ENCODE measurements around the gene PSD2. TPM values are rescaled to one million over a fixed set of nuclear protein-coding genes. Genes with fewer than 3 reads are reported as not detected.

The PSD2 gene
- total RNA-seq, 1 donor from 2014 or later: 0.62 TPM

- Mint-ChIP-seq H3K27ac (ENCODE audit: unreplicated experiment) (no peak overlapping the region), H3K4me1 (ENCODE audit: unreplicated experiment) (no peaks in the 10 kb centered on the region), H3K9me3 (ENCODE audit: unreplicated experiment) (no peaks in the 10 kb centered on the region), H3K4me3 (ENCODE audit: unreplicated experiment) (no peak overlapping the region), H3K27me3 (ENCODE audit: unreplicated experiment) (peaks cover 83% of the 10 kb centered on the region), H3K36me3 (ENCODE audit: unreplicated experiment) (no peaks in the 10 kb centered on the region)
- TF ChIP-seq CTCF (IDR thresholded peaks at IDR 0.05): no peak
- no peak for DNase-seq (ENCODE audit: extremely low spot score, unreplicated experiment)
Measured at GRCh38 chr5:139889410-139889809, 93.8 kb downstream of the PSD2 start.

GRCh38 chr5:139893873-139894272, 98.3 kb downstream of the PSD2 start:
- no peaks in the 10 kb centered on the region for H3K4me1 Mint-ChIP-seq (ENCODE audit: unreplicated experiment)
- no peak for DNase-seq (ENCODE audit: extremely low spot score, unreplicated experiment)
- no peaks in the 10 kb centered on the region for H3K9me3 Mint-ChIP-seq (ENCODE audit: unreplicated experiment)
- peaks cover 82% of the 10 kb centered on the region for H3K27me3 Mint-ChIP-seq (ENCODE audit: unreplicated experiment)
- TF ChIP-seq CTCF (IDR thresholded peaks at IDR 0.05): no peak
- no peak overlapping the region for H3K4me3 Mint-ChIP-seq (ENCODE audit: unreplicated experiment)
- H3K27ac Mint-ChIP-seq (ENCODE audit: unreplicated experiment): no peak overlapping the region
- no peaks in the 10 kb centered on the region for H3K36me3 Mint-ChIP-seq (ENCODE audit: unreplicated experiment)

Other genes starting within 250 kb of the PSD2 start
- 114 and 127 TPM in 2 replicates for gene UBE2D2, start 234.5 kb upstream of the PSD2 start, total RNA-seq
- 239 and 259 TPM in 2 replicates for gene CXXC5, start 147.5 kb upstream of the PSD2 start, total RNA-seq
- 0.86 and 1.5 TPM in 2 replicates for gene NRG2, start 247.5 kb downstream of the PSD2 start, total RNA-seq